Measurements from ENCODE around the gene EMP1. TPM values are rescaled to one million over a fixed set of nuclear protein-coding genes. Genes with fewer than 3 reads are reported as not detected.

EMP1 gene
- total RNA-seq, 1 experiment from 2014 or later: 250 TPM

GRCh38 chr12:13173012-13173932 lies 23.3 kb upstream of the EMP1 start:
- DNase-seq (ENCODE audit: low read depth): peak; percentile 94

- DNase-seq (ENCODE audit: low read depth): peak; percentile 83
These were observed 21.0 kb upstream of the EMP1 start for GRCh38 chr12:13175499-13175898.

- no peak for DNase-seq (ENCODE audit: low read depth)
These were observed 20.3 kb upstream of the EMP1 start for GRCh38 chr12:13176256-13176655.

GRCh38 chr12:13177373-13177772 lies 19.2 kb upstream of the EMP1 start:
- DNase-seq (ENCODE audit: low read depth): peak; percentile 64

GRCh38 chr12:13177906-13178305 lies 18.6 kb upstream of the EMP1 start:
- DNase-seq (ENCODE audit: low read depth): no peak

GRCh38 chr12:13178568-13179210 lies 17.8 kb upstream of the EMP1 start:
- DNase-seq (ENCODE audit: low read depth): no peak

- peak; percentile 83 for DNase-seq (ENCODE audit: low read depth)
These were observed 17.1 kb upstream of the EMP1 start for GRCh38 chr12:13179211-13180074.

GRCh38 chr12:13181375-13182070 lies 15.0 kb upstream of the EMP1 start:
- peak; percentile 53 for DNase-seq (ENCODE audit: low read depth)

- no peak for DNase-seq (ENCODE audit: low read depth)
These were observed 13.6 kb upstream of the EMP1 start for GRCh38 chr12:13182881-13183280.

- DNase-seq (ENCODE audit: low read depth): peak; percentile 66
These were observed 12.9 kb upstream of the EMP1 start for GRCh38 chr12:13183620-13184019.

GRCh38 chr12:13186302-13186701 lies 10.2 kb upstream of the EMP1 start:
- DNase-seq (ENCODE audit: low read depth): no peak

- peak; percentile 56 for DNase-seq (ENCODE audit: low read depth)
These were observed 9.1 kb upstream of the EMP1 start for GRCh38 chr12:13187399-13187798.

- DNase-seq (ENCODE audit: low read depth): no peak
These were observed 7.3 kb upstream of the EMP1 start for GRCh38 chr12:13189264-13189663.

GRCh38 chr12:13190275-13190674 lies 6.3 kb upstream of the EMP1 start:
- no peak for DNase-seq (ENCODE audit: low read depth)

- no peak for DNase-seq (ENCODE audit: low read depth)
These were observed 3.8 kb upstream of the EMP1 start for GRCh38 chr12:13192719-13193118.

- no peak for DNase-seq (ENCODE audit: low read depth)
These were observed 2.9 kb upstream of the EMP1 start for GRCh38 chr12:13193505-13194231.

GRCh38 chr12:13194401-13195110 lies 2.0 kb upstream of the EMP1 start:
- DNase-seq (ENCODE audit: low read depth): no peak

GRCh38 chr12:13195250-13195649 lies 1.3 kb upstream of the EMP1 start:
- no peak for DNase-seq (ENCODE audit: low read depth)

GRCh38 chr12:13195785-13196129 lies 769 bp upstream of the EMP1 start:
- no peak for DNase-seq (ENCODE audit: low read depth)

GRCh38 chr12:13197032-13197431 lies 506 bp downstream of the EMP1 start:
- DNase-seq (ENCODE audit: low read depth): no peak

All from Daoy (cell line).